OCI-LY3 (cell line): ENCODE results near the gene ATXN2.

Experiments used
- CTCF ChIP-seq: fragments of 200-600, 300-600 bp; sonication (generic); IDR thresholded peaks from 2 replicates; pipeline ENCODE4 v1.5.1; 2014; ENCODE audit warnings: antibody characterized with exemption, low read length, low read depth
- EZH2phosphoT487 ChIP-seq: fragments of 200-600 bp; shearing (Covaris generic); IDR thresholded peaks from 2 replicates; pipeline ENCODE4 v1.6.1; 2018; ENCODE audit warnings: antibody characterized with exemption, mixed run types, low read depth

GRCh38 chr12:111419784-111420183 lies 179.3 kb downstream of the ATXN2 start:
- TF ChIP-seq CTCF (no peak), EZH2phosphoT487 (no peak)
